Ishikawa (cell line): ENCODE data around the gene XBP1.

Experiments
- CEBPB ChIP-seq: IDR thresholded peaks from 2 replicates; pipeline ENCODE4 v1.6.1; 2012
- CREB1 ChIP-seq: IDR thresholded peaks from 2 replicates; pipeline ENCODE4 v1.6.1; 2012; ENCODE audit warnings: low read depth
- EGR1 ChIP-seq: IDR thresholded peaks from 2 replicates; pipeline ENCODE4 v1.6.1; 2012
- EP300 ChIP-seq: IDR thresholded peaks from 2 replicates; pipeline ENCODE4 v1.6.1; 2012; ENCODE audit warnings: borderline replicate concordance
- FOXM1 ChIP-seq: IDR thresholded peaks from 2 replicates; pipeline ENCODE4 v1.6.1; 2012; ENCODE audit warnings: low read depth, borderline replicate concordance
- NFIC ChIP-seq: IDR thresholded peaks from 2 replicates; pipeline ENCODE4 v1.6.1; 2012
- RAD21 ChIP-seq: IDR thresholded peaks from 2 replicates; pipeline ENCODE4 v1.6.1; 2012; ENCODE audit warnings: low read depth
- TAF1 ChIP-seq: IDR thresholded peaks from 2 replicates; pipeline ENCODE4 v1.6.1; 2012; ENCODE audit warnings: low read depth, mild to moderate bottlenecking
- TCF12 ChIP-seq: IDR thresholded peaks from 2 replicates; pipeline ENCODE4 v1.6.1; 2012; ENCODE audit warnings: low read depth
- TEAD4 ChIP-seq: IDR thresholded peaks from 2 replicates; pipeline ENCODE4 v1.6.1; 2012
- YY1 ChIP-seq: IDR thresholded peaks from 2 replicates; pipeline ENCODE4 v1.6.1; 2012; ENCODE audit warnings: low read depth
- ZBTB7A ChIP-seq: IDR thresholded peaks from 2 replicates; pipeline ENCODE4 v1.6.1; 2012; ENCODE audit warnings: low read depth
- TF ChIP-seq, protein P1 (sequence below): IDR thresholded peaks from 2 replicates; pipeline ENCODE4 v1.6.1; 2012
- TF ChIP-seq, protein P2 (sequence below): IDR thresholded peaks from 2 replicates; pipeline ENCODE4 v1.6.1; 2012; ENCODE audit warnings: low read depth, mild to moderate bottlenecking
- TF ChIP-seq, protein P3 (sequence below): IDR thresholded peaks from 2 replicates; pipeline ENCODE4 v1.6.1; 2012

Gene XBP1

DNA sequence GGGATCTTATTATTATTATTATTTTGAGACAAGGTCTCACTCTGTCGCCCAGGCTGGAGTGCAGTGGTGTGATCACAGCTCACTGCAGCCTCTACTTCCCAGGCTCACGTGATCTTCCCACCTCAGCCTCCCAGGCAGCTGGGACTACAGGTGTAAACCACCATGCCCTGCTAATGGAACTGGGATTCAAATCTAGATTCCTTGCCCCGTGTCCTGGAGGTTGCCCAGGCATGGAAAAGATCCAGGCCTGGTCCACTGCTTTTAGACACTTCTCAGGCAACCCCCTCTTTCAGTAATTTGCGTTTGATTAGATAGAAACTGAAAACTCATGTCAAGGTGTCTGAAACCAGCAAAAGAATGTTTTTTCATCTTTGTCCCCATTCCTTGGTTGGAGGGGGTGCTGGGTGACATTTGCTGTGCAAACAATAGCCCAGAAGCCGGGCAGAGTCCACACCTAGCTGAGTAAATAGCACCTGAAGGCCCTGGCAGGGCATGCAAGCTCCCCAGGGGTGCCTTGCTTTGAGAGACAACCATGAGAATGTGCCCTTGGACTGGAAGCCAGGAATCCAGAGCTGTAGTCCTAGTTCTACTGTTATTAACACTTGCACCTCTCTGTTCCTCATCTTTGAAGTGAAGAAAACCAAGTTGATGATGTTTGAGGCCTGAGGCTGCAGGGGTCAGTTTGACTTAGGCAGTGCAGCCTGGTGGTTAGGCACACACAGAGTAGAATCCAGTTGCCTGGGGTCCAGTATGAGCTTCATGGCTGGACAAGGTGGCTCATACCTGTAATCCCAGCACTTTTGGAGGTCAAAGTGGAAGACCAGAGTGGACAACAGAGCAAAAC is 19.1 kb upstream of the XBP1 start:
- TF ChIP-seq, protein P1, sequence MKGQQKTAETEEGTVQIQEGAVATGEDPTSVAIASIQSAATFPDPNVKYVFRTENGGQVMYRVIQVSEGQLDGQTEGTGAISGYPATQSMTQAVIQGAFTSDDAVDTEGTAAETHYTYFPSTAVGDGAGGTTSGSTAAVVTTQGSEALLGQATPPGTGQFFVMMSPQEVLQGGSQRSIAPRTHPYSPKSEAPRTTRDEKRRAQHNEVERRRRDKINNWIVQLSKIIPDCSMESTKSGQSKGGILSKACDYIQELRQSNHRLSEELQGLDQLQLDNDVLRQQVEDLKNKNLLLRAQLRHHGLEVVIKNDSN, result 0 out of 2 replicates have a peak, but pooled peaks have one; percentile 36
- TF ChIP-seq CEBPB (no peak), TAF1 (no peak), EP300 (no peak), EGR1 (no peak), RAD21 (no peak)
- TF ChIP-seq, protein P2, sequence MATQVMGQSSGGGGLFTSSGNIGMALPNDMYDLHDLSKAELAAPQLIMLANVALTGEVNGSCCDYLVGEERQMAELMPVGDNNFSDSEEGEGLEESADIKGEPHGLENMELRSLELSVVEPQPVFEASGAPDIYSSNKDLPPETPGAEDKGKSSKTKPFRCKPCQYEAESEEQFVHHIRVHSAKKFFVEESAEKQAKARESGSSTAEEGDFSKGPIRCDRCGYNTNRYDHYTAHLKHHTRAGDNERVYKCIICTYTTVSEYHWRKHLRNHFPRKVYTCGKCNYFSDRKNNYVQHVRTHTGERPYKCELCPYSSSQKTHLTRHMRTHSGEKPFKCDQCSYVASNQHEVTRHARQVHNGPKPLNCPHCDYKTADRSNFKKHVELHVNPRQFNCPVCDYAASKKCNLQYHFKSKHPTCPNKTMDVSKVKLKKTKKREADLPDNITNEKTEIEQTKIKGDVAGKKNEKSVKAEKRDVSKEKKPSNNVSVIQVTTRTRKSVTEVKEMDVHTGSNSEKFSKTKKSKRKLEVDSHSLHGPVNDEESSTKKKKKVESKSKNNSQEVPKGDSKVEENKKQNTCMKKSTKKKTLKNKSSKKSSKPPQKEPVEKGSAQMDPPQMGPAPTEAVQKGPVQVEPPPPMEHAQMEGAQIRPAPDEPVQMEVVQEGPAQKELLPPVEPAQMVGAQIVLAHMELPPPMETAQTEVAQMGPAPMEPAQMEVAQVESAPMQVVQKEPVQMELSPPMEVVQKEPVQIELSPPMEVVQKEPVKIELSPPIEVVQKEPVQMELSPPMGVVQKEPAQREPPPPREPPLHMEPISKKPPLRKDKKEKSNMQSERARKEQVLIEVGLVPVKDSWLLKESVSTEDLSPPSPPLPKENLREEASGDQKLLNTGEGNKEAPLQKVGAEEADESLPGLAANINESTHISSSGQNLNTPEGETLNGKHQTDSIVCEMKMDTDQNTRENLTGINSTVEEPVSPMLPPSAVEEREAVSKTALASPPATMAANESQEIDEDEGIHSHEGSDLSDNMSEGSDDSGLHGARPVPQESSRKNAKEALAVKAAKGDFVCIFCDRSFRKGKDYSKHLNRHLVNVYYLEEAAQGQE, result no peak

DNA sequence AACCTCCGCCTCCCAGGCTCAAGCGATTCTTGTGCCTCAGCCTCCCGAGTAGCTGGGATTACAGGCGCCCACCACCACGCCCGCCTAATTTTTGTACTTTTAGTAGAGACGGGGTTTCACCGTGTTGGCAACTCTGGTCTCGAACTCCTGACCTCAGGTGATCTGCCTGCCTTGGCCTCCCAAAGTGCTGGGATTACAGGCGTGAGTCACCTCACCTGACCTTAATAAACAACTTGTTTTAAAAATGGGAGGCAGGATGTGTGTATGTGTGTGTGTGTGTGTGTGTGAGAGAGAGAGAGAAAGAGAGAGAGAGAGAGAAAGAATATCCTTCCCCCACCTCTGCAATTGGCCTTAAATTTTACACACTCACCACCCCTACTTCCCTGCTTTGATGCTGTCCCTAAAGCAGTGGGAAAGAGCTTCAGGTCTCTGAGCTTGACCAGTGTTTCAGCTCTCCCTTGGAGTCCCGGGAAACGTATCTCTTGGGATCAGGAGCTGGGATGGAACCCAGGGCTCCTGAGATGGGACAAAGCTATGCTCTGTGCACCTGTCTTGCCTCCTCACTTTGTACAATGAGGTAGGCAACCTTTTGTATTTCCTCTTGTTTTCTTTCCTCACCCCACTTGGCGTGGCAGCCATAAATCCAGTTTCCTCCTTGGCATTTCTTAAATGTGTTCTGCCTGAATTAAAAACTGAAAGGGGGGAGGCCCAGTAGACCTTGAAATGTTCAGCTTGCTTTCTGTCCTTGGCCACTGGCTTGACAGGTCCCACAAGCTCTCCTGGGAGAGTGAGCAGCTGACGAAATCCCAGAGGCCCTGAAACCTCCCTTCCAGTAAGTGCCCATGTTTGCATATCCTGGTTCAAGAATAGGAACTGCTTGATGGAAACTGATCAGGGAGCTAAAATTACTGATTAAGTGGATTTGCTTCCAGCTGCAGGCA is 17.8 kb upstream of the XBP1 start:
- peak; percentile 66; the same call in 1 of the 2 replicates for TF ChIP-seq EP300
- TF ChIP-seq, protein P1, result no peak
- no peak; the same call in 1 of the 2 replicates for TF ChIP-seq RAD21
- TF ChIP-seq TEAD4, result peak; percentile 43; the same call in 1 of the 2 replicates
- TF ChIP-seq YY1, result no peak
- TF ChIP-seq NFIC, result peak; percentile 41
- peak; percentile 72; the same call in 1 of the 2 replicates for TF ChIP-seq TCF12
- TF ChIP-seq CEBPB, result peak; percentile 64
- peak; percentile 36; the same call in 1 of the 2 replicates for TF ChIP-seq FOXM1
- TF ChIP-seq, protein P3, sequence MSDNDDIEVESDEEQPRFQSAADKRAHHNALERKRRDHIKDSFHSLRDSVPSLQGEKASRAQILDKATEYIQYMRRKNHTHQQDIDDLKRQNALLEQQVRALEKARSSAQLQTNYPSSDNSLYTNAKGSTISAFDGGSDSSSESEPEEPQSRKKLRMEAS, result peak; percentile 51

DNA sequence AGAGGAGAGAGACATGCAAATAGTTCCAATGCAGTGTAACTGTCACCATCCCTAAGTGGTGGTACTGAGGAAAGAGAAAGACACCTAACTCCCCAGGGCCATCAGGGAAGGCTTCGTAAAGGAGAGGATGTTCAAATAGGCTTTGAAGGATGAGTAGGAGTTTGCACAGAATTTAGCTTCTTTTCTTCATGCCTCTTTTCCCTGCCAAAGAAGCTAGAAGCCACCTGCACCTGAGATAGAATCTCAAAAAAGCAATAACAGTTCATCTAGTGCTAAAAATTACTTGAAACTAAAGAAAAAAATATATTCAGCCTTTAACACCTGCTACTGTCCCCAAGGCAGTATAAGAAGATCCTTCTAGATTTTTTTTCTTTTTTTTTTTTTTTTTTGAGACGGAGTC is 16.7 kb upstream of the XBP1 start:
- TF ChIP-seq CREB1 (no peak), TEAD4 (no peak), TAF1 (no peak), CEBPB (no peak), TCF12 (no peak), ZBTB7A (no peak), YY1 (no peak)
- TF ChIP-seq, protein P2, result no peak
- TF ChIP-seq, protein P1, result no peak
- TF ChIP-seq, protein P3, result no peak

DNA sequence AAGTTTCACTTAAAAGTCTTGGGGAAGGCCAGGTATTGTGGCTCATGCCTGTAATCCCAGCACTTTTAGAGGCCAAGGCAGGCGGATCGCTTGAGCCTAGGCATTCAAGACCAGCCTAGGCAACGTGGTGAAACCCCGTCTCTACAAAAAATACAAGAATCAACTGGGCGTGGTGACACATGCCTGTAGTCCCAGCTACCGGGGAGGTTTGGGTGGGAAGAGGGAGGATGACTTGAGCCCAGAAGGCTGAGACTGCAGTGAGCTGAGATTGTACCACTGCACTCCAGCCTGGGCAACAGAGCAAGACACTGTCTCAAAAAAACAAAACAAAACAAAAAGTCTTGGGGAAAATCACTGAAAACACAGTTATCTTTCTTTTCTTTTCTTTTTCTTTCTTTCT is 15.4 kb upstream of the XBP1 start:
- TF ChIP-seq FOXM1 (no peak), EP300 (no peak), TCF12 (no peak)

DNA sequence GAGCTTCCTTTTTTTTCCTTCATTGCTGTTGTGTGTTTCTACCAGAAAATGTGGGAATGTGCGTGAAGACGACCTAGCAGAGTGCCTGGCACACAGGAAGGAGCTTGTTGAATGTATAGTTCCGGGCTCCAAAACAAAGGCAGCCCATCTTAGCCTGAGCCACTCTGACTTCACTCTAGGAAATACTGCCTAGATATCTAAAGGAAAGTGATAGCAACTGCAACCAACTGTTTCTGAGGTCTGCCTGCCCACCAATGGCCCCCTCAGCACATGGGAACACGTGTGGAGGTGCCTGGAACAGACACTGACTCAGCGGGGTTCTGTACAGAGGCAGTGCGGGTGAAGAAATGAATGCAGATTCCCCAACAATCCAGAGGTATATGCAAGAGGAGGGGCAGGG is 14.7 kb upstream of the XBP1 start:
- no peak for TF ChIP-seq RAD21
- TF ChIP-seq NFIC, result no peak
- TF ChIP-seq ZBTB7A, result no peak
- TF ChIP-seq, protein P3, result no peak
- no peak for TF ChIP-seq TAF1
- no peak for TF ChIP-seq EP300
- TF ChIP-seq CEBPB, result no peak
- TF ChIP-seq EGR1, result no peak
- TF ChIP-seq, protein P1, result no peak
- TF ChIP-seq YY1, result no peak
- no peak for TF ChIP-seq FOXM1
- no peak for TF ChIP-seq TCF12
- TF ChIP-seq CREB1, result no peak
- TF ChIP-seq TEAD4, result no peak
